GF-D8 (cell line): ENCODE measurements around the gene CCDC18.

Experiments
- DNase-seq: peaks from one replicate; lab custom pipeline; 2025; lab: John Stamatoyannopoulos, UW

Gene CCDC18

GRCh38 chr1:93317207-93317606, 136.7 kb downstream of the CCDC18 start:
- DNase-seq, result peak; percentile 84

- no peak for DNase-seq
These were observed 137.4 kb downstream of the CCDC18 start for GRCh38 chr1:93317943-93318342.

DNA sequence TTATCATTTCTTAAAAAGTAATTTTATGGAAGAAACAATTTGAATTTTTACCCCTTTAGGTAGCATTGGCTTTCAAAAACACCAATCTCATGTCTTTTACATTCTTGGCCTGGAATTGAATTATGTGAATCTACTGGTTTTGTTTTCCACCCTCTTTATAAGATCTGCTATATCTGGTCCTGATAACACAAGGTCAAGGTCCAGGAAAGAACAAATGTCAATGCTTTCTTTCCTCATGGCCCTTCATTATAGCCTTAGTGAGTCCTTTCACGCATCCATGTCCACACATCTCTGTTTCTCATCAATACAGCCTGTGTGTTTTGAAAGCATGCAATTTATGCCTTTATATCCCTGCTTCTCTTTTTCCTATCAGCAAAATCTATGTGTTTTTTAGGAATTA, 141.2 kb downstream of the CCDC18 start:
- DNase-seq, result no peak

GRCh38 chr1:93322349-93322748, 141.8 kb downstream of the CCDC18 start:
- DNase-seq, result no peak

DNA sequence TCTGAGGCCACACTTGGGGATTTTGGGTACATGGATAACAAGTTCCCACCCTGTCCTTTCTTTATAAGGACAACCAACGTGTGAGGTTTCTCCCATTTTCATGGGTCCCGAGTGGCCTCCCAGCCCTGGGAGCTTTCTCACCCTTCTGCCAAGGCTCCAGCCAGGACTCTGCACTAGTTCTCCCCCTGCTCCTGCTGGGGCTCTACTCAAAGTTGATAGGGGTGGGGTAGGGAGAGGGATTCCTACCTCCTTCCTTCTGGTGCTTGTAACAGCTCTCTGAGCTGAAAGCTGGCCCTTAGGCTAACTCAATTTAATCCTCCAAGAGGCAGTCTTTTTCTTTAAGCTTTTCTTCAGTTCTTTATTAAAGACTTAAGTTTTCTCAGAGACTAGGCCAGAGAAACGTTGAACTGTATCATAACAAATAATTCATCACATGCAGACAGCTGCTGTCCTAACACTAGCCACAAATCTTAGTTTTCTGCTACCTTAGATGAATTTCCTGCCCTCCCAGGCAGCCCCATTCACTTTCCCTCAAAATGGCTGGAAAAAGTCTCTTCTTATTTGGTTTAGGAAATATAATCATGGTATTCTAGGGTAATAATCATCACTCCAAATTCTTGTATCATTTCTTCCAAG, 142.8 kb downstream of the CCDC18 start:
- DNase-seq, result no peak

DNA sequence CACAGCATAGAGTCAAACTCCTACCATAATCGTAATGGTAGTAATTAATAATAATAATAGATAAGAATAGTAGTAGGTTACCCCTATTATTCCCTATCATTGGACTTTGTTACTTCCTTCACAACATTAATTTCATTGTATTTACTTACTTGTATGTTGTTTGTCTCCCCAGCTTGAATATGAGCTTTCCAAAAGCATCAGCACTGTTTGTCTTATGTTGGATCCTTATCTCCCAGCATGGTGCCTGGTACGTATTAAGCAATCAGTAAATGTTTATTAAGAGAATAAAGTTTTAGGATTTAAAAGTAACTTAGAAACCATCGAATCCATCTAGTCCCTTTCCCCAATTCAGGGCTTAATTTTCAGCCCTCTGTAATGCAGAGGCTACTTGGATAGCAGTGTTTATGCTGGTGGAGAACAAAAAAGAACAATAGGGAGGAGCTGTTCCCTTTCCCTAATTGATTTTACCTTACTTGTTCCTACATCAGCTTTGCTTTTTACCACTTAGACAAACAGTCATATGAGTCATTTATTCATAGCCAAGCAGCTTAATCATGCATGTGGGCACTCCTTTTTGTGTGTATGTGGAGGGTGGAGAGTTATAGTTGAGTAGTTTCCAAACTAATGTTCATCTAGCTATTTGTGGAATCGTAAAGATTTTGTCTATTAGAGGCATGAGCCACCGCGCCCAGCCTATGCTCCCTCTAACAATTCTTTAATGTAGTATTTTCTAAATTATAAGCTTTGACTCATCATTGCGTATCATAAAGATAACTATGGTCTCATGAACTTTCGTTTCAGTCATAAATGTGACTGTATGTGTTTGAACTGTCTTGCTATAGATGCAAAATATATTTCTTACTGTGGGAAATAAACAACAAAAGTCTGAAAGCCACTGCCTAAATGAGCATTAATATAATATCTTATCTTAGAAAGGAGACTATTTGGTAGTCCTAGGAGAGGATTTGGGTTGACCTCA, 144.3 kb downstream of the CCDC18 start:
- no peak for DNase-seq
